ENCODE results near the gene DSPP.

DNA sequence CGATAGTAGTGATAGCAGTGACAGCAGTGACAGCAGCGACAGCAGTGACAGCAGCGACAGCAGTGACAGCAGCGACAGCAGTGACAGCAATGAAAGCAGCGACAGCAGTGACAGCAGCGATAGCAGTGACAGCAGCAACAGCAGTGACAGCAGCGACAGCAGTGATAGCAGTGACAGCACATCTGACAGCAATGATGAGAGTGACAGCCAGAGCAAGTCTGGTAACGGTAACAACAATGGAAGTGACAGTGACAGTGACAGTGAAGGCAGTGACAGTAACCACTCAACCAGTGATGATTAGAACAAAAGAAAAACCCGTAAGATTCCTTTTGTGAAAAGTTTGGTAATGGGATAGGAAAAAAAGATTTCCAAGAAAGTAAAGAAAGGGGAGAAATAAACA lies 7.9 kb downstream of the DSPP start:
- TF ChIP-seq POLR2A (IDR thresholded peaks at IDR 0.05) (no peak), POLR2AphosphoS5 (IDR thresholded peaks at IDR 0.05) (no peak)
- TF ChIP-seq, protein P1, sequence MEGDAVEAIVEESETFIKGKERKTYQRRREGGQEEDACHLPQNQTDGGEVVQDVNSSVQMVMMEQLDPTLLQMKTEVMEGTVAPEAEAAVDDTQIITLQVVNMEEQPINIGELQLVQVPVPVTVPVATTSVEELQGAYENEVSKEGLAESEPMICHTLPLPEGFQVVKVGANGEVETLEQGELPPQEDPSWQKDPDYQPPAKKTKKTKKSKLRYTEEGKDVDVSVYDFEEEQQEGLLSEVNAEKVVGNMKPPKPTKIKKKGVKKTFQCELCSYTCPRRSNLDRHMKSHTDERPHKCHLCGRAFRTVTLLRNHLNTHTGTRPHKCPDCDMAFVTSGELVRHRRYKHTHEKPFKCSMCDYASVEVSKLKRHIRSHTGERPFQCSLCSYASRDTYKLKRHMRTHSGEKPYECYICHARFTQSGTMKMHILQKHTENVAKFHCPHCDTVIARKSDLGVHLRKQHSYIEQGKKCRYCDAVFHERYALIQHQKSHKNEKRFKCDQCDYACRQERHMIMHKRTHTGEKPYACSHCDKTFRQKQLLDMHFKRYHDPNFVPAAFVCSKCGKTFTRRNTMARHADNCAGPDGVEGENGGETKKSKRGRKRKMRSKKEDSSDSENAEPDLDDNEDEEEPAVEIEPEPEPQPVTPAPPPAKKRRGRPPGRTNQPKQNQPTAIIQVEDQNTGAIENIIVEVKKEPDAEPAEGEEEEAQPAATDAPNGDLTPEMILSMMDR (IDR thresholded peaks at IDR 0.05), result no peak
